K562 (cell line): ENCODE results near the gene MRTFB. TPM values are rescaled to one million over a fixed set of nuclear protein-coding genes. Genes with fewer than 3 reads are reported as not detected.
A peak's percentile ranks its signal among the peaks of the same experiment; 100 is the strongest.

Source experiments
- AFF1 ChIP-seq, 2 experiments: fragments of 450-650 bp; IDR thresholded peaks; 2 replicates each; pipeline ENCODE4 v1.6.1; 2018; ENCODE audit warnings: mild to moderate bottlenecking in 2 of 2, low read depth in 1 of 2; ENCODE audit not compliant: partially characterized antibody in 2 of 2
- BCOR ChIP-seq: fragments of 450-650 bp; IDR thresholded peaks from 2 replicates; pipeline ENCODE4 v1.6.1; 2016
- HOMEZ ChIP-seq: fragments of 250-450 bp; sonication (Bioruptor Pico); IDR thresholded peaks from 2 replicates; pipeline ENCODE4 v1.4.0; 2020; ENCODE audit warnings: mild to moderate bottlenecking, moderate library complexity
- IFI16 ChIP-seq: fragments of 250-450 bp; sonication (Bioruptor Pico); IDR thresholded peaks from 2 replicates; pipeline ENCODE4 v2.1.2; 2022; ENCODE audit warnings: mild to moderate bottlenecking, inconsistent platforms
- MECOM ChIP-seq: fragments of 250-450 bp; sonication (Bioruptor Pico); IDR thresholded peaks from 2 replicates; pipeline ENCODE4 v1.8.0; 2022; ENCODE audit warnings: inconsistent platforms
- NBN ChIP-seq: fragments of 450-650 bp; IDR thresholded peaks from 2 replicates; pipeline ENCODE4 v1.6.1; 2016; ENCODE audit warnings: low read depth, mild to moderate bottlenecking
- POLR3A ChIP-seq: IDR thresholded peaks from 2 replicates; pipeline ENCODE4 v1.6.1; 2011; ENCODE audit warnings: borderline replicate concordance, mild to moderate bottlenecking, moderate library complexity; ENCODE audit not compliant: insufficient read length, insufficient read depth; ENCODE audit errors: extremely low read depth
- PRDM10 ChIP-seq: fragments of 450-650 bp; IDR thresholded peaks from 2 replicates; pipeline ENCODE4 v1.6.1; 2018; ENCODE audit not compliant: partially characterized antibody
- RAD21 ChIP-seq, 2 experiments: fragments of 250-450 bp in 1 of 2; fragments of 450-650 bp in 1 of 2; sonication (Bioruptor Pico) in 1 of 2; formaldehyde crosslinking in 1 of 2; IDR thresholded peaks in 1 of 2; conservative IDR thresholded peaks in 1 of 2; 2 replicates each; pipeline versions ENCODE4 v1.4.0 to v1.8.0; 2020 to 2022; ENCODE audit warnings: mild to moderate bottlenecking in 2 of 2, moderate library complexity in 1 of 2
- SAP30 ChIP-seq: fragments of 200-600 bp; sonication (generic); IDR thresholded peaks from 2 replicates; pipeline ENCODE4 v1.6.1; 2012; ENCODE audit warnings: borderline replicate concordance, low read depth, mild to moderate bottlenecking, moderate library complexity, low read length, control low read depth, inconsistent platforms; ENCODE audit not compliant: insufficient read depth, poor library complexity, severe bottlenecking
- SMAD1 ChIP-seq: fragments of 150-350 bp; IDR thresholded peaks from 2 replicates; pipeline ENCODE4 v1.6.1; 2014; ENCODE audit warnings: low read length, low read depth; ENCODE audit not compliant: partially characterized antibody
- ZBTB34 ChIP-seq: fragments of 250-450 bp; sonication (Bioruptor Pico); IDR thresholded peaks from 2 replicates; pipeline ENCODE4 v1.8.0; 2021; ENCODE audit warnings: mild to moderate bottlenecking, moderate library complexity
- ZNF316 ChIP-seq: fragments of 450-650 bp; IDR thresholded peaks from 2 replicates; pipeline ENCODE4 v1.6.1; 2016
- ZNF79 ChIP-seq: fragments of 250-450 bp; sonication (Bioruptor Pico); IDR thresholded peaks from 2 replicates; pipeline ENCODE4 v1.4.0; 2020; ENCODE audit warnings: low read depth, mild to moderate bottlenecking, moderate library complexity
- polyA plus RNA-seq, 8 experiments: library from polyadenylated mRNA; depleted of rRNA in 4 of 8; stranded (reverse) in 5 of 8; unstranded in 3 of 8; fragments of >200 nt; fragmentation: Nextera tagmentation in 2 of 8; fragmentation: Illumina TruSeq in 1 of 8; extraction: Ambion mirVana in 2 of 8; extraction: Trizol in 1 of 8; gene quantifications; 2 replicates each; pipeline versions ENCODE4 v1.2.1 to v1.2.3, GENCODE V29; 2011 to 2014; ENCODE audit warnings: inconsistent platforms in 1 of 8, missing spikeins in 1 of 8
- total RNA-seq, 7 experiments: library from RNA; depleted of rRNA in 6 of 7; stranded (reverse); fragments of >200 nt in 6 of 7; fragmentation: Illumina TruSeq in 2 of 7; extraction: Trizol in 2 of 7; gene quantifications; 2 replicates each; pipeline versions ENCODE4 v1.2.1 to v1.2.3, GENCODE V29; 2011 to 2021; ENCODE audit warnings: low replicate concordance in 1 of 7

The MRTFB gene
- total and polyA plus RNA-seq, 9 of the 15 experiments (the other 6 are each of a cell fraction or from before 2014, with no cell fraction given) = 2.2 to 12.7 (median 7.0) TPM

- no peak for TF ChIP-seq AFF1 (IDR thresholded peaks at IDR 0.05; ENCODE audit: low read depth in 1 of 2, partially characterized antibody in 2 of 2)
- no peak for TF ChIP-seq HOMEZ (CRISPR knock-in tag)
- TF ChIP-seq SMAD1 = no peak
- no peak for TF ChIP-seq ZBTB34 (CRISPR knock-in tag)
- TF ChIP-seq ZNF316 = peak; percentile 69
- no peak for TF ChIP-seq PRDM10
- no peak for TF ChIP-seq NBN
- no peak for TF ChIP-seq MECOM (CRISPR knock-in tag)
- no peak for TF ChIP-seq POLR3A
- TF ChIP-seq RAD21 (CRISPR knock-in tag; conservative IDR thresholded peaks at IDR 0.05 in 1 of 2, IDR thresholded peaks at IDR 0.05 in 1 of 2) = peak; percentile 61 to 72
- no peak for TF ChIP-seq ZNF79
- TF ChIP-seq IFI16 (CRISPR knock-in tag) = no peak
- TF ChIP-seq BCOR = no peak
- no peak for TF ChIP-seq SAP30
These were observed 178.3 kb downstream of the MRTFB start (continued) for GRCh38 chr16:14249291-14250032.
